HG03432 (cell line): ENCODE data around the gene VGLL4.

Experiments
- ATAC-seq: cut with Tn5 transposase; IDR thresholded peaks from one replicate; pipeline ENCODE4 v1.9.1; 2021; ENCODE audit warnings: mild to moderate bottlenecking, moderate library complexity; ENCODE audit not compliant: unreplicated experiment

VGLL4 gene

DNA sequence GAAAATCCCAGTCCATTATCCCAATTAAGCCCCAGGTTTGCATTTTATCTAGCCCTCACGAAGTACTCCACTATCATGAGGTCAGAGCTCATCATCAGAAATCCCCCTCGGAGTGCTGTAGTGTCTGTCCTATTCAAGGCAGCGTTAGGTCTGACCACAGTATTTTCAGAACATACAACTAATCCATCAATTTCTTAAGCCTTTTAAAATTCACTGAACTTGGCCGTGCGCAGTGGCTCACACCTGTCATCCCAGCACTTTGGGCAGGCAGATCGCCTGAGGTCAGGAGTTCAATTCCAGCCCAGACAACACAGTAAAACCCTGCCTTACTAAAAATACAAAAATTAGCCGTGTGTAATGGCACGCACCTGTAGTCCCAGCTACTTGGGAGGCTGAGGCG lies 11.9 kb downstream of the VGLL4 start:
- peak; percentile 73 for ATAC-seq

- ATAC-seq: no peak
Measured at GRCh38 chr3:11629716-11630115, 14.0 kb downstream of the VGLL4 start.

GRCh38 chr3:11627612-11628011 lies 16.1 kb downstream of the VGLL4 start:
- no peak for ATAC-seq

DNA sequence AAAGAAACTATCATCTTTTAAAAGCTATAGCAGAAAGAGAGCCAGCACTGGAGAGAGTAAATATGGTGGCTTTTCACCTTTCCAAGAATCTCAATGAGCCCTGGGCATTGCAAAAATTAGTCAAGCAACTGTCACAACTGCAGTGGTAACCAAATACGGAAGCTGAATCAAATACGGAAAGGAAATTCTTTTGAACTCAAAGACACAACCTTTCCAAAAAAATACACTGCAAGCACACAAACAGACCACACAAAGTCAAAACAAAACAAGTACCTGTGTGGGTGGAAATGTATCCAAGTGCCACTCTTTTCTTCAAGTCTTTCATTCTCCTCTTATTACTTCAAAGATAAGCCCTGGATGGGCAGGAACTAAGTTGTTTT lies 17.6 kb downstream of the VGLL4 start:
- peak; percentile 77 for ATAC-seq

- no peak for ATAC-seq
Measured at GRCh38 chr3:11625376-11626083, 18.2 kb downstream of the VGLL4 start.

GRCh38 chr3:11624704-11625375 lies 18.9 kb downstream of the VGLL4 start:
- no peak for ATAC-seq

- ATAC-seq: no peak
Measured at GRCh38 chr3:11624161-11624560, 19.6 kb downstream of the VGLL4 start.

GRCh38 chr3:11622586-11623550 lies 20.8 kb downstream of the VGLL4 start:
- ATAC-seq: no peak

DNA sequence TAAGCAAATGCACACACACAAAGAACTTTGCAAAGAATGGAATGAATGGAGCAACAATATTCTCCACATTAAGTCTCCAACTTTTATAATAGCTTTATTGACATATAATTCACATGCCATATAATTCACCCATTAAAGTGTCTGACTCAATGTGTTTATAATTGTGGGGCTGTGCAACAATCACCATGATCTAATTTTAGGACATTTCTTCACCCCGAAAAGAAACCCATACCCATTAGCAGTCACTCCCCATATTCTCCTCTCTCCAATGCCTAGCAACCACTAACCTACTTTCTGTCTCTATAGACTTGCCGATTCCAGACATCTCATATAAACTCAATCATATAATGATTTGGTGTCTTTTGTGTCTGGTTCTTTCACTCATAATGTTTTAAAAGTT lies 22.6 kb downstream of the VGLL4 start:
- ATAC-seq: no peak

DNA sequence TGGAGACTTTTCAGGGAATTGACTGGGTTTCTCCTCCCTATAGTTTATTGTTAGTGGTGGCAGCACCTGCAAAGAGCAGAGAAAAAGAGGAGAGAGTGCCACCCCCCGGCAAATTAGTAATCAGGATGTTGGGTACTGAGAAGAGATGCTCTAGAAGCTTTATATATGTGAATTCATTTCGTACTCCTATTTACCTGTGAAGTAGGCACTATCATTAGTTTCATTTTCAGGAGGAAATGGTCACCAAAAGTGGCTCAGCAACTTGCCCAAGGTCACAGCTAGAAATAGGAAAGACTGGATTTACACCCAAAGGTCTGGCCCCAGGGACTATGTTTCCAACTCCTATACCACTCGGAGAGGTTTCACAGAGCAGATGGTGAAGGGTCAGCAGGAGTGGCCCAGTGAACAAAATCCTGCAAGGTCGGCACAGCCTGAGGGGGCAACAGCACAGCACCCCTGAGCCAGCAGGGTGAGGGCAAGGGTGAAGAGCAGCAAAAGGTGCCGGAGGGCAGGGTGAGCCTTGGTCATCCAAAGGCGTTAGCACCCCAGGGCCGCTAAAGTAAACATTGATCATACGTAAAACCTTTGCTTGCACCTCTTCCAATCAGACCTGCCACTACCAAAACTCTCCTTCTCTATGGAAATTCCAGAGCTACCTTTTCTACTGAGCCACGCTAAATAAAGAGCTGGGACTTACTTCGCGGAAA lies 23.6 kb downstream of the VGLL4 start:
- ATAC-seq: no peak

- ATAC-seq: no peak
Measured at GRCh38 chr3:11619461-11619860, 24.3 kb downstream of the VGLL4 start.

GRCh38 chr3:11618904-11619303 lies 24.8 kb downstream of the VGLL4 start:
- no peak for ATAC-seq

GRCh38 chr3:11616551-11616950 lies 27.2 kb downstream of the VGLL4 start:
- no peak for ATAC-seq

- no peak for ATAC-seq
Measured at GRCh38 chr3:11613851-11614487, 29.7 kb downstream of the VGLL4 start.

DNA sequence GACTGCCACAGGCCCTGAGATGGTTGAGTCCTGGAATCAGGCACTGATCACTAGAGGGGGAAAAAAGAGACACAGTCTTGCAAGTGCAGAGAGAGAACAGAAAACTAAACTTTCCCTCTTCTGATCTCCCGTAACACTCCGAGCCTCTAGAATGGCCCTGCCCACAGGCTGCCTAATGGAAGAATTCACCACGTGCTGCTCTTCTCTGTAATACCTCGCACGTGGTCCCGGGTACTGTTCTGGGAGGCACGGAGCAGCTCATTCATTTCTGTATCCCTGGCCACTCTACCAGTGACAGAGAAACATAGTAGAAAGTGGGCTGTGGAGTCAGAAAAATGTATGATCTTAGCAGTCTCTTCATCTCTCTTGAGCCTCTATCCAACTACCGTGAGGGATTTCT lies 30.4 kb downstream of the VGLL4 start:
- ATAC-seq: no peak

GRCh38 chr3:11612515-11613188 lies 31.1 kb downstream of the VGLL4 start:
- ATAC-seq: no peak

GRCh38 chr3:11611341-11611799 lies 32.3 kb downstream of the VGLL4 start:
- ATAC-seq: no peak

- ATAC-seq: no peak
Measured at GRCh38 chr3:11610700-11611275, 32.9 kb downstream of the VGLL4 start.

DNA sequence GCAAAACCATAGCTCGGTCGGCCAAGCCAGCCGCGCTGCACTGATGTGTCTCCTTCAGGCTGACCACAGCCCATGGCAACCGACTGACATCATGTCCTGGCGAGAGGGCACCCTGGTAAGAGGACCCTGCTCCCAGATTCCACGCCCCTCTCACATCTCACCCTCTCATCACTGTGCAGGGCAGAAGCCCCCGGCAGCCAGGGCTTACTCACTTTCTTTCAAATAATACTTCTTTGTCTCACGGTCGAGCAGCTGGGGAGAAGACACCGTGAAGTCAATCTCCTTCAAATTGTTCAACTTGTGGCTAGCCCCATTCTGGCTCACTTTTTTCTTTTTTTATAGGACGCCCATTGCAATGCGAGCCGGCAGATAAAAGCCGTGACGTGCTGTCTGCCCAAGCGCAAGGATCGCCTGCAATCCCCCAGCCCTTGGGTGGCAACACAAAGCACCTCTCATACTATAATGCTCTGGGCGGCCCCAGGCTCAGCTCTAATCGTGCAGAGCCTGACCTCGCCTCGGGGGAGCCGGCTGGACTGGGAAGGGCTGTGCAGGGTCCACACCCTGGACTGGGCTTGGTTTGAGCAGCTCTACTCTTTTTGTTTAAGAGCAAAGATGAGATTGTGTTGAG lies 33.6 kb downstream of the VGLL4 start:
- no peak for ATAC-seq
